LNCaP clone FGC (cell line): ENCODE measurements around the gene ZNF611.

Source experiments
- DNase-seq: peaks from one replicate; pipeline ENCODE4 v3.0.0-alpha.2; 2011; ENCODE audit warnings: low read depth
- H3K4me3 ChIP-seq: 2 replicates; pipeline ENCODE4 v1.5.1; 2011; ENCODE audit warnings: mild to moderate bottlenecking, low read depth, low read length, control low read depth
- CTCF ChIP-seq: IDR thresholded peaks from 2 replicates; pipeline ENCODE4 v1.5.1; 2012; ENCODE audit warnings: mild to moderate bottlenecking; ENCODE audit not compliant: control insufficient read depth, insufficient read depth; ENCODE audit errors: extremely low read depth

The ZNF611 gene

GRCh38 chr19:52666506-52666905, 68.3 kb downstream of the ZNF611 start:
- no peak for TF ChIP-seq CTCF
- no peak overlapping the region for H3K4me3 ChIP-seq
- no peak for DNase-seq

GRCh38 chr19:52665529-52665928, 69.3 kb downstream of the ZNF611 start:
- no peak for DNase-seq
- no peak for TF ChIP-seq CTCF
- H3K4me3 ChIP-seq, result no peak overlapping the region

- TF ChIP-seq CTCF, result no peak
- no peak overlapping the region for H3K4me3 ChIP-seq
- no peak for DNase-seq
Observed at GRCh38 chr19:52665027-52665426, 69.8 kb downstream of the ZNF611 start.

- no peak for DNase-seq
- H3K4me3 ChIP-seq, result no peak overlapping the region
- no peak for TF ChIP-seq CTCF
Observed at GRCh38 chr19:52664461-52664860, 70.4 kb downstream of the ZNF611 start.

GRCh38 chr19:52662631-52663030, 72.2 kb downstream of the ZNF611 start:
- DNase-seq, result no peak
- no peak overlapping the region for H3K4me3 ChIP-seq
- no peak for TF ChIP-seq CTCF

- DNase-seq, result no peak
- TF ChIP-seq CTCF, result no peak
- H3K4me3 ChIP-seq, result no peak overlapping the region
Observed at GRCh38 chr19:52660981-52661380, 73.9 kb downstream of the ZNF611 start.

- no peak overlapping the region for H3K4me3 ChIP-seq
- no peak for DNase-seq
- no peak for TF ChIP-seq CTCF
Observed at GRCh38 chr19:52659013-52659412, 75.8 kb downstream of the ZNF611 start.
